HG02840 (cell line): ENCODE measurements around the gene OR2J2.
"Not testable (repeated sequence)": the region's sequence is repeated elsewhere in the genome, so short reads cannot be mapped to it uniquely, and the experiment has no call there.

Experiments
- ATAC-seq: cut with Tn5 transposase; IDR thresholded peaks from one replicate; pipeline ENCODE4 v1.9.1; 2021; ENCODE audit warnings: mild to moderate bottlenecking, moderate library complexity, moderate number of reproducible peaks; ENCODE audit not compliant: unreplicated experiment, low FRiP score

Gene OR2J2

GRCh38 chr6:29170607-29171006 is at the start of gene OR2J2:
Gene OR2J2, plus strand, starts transcription at chr6:29170907. Its CDS starts 2,729 bp downstream, at chr6:29173636.
- ATAC-seq: not testable (repeated sequence)

GRCh38 chr6:29129326-29130012 is 41.2 kb upstream of the OR2J2 start:
- no peak for ATAC-seq

GRCh38 chr6:29130644-29131043 is 40.1 kb upstream of the OR2J2 start:
- no peak for ATAC-seq

- ATAC-seq: no peak
Observed at GRCh38 chr6:29131691-29132090, 39.0 kb upstream of the OR2J2 start.

GRCh38 chr6:29137724-29138123 is 33.0 kb upstream of the OR2J2 start:
- no peak for ATAC-seq

GRCh38 chr6:29141606-29142005 is 29.1 kb upstream of the OR2J2 start:
- no peak for ATAC-seq

GRCh38 chr6:29142309-29142708 is 28.4 kb upstream of the OR2J2 start:
- no peak for ATAC-seq

GRCh38 chr6:29146179-29146578 is 24.5 kb upstream of the OR2J2 start:
- ATAC-seq: no peak

GRCh38 chr6:29147074-29147473 is 23.6 kb upstream of the OR2J2 start:
- no peak for ATAC-seq

- ATAC-seq: not testable (repeated sequence)
Observed at GRCh38 chr6:29149444-29149843, 21.3 kb upstream of the OR2J2 start.

- no peak for ATAC-seq
Observed at GRCh38 chr6:29153083-29153482, 17.6 kb upstream of the OR2J2 start.

- ATAC-seq: not testable (repeated sequence)
Observed at GRCh38 chr6:29155182-29155581, 15.5 kb upstream of the OR2J2 start.

- not testable (repeated sequence) for ATAC-seq
Observed at GRCh38 chr6:29159922-29160321, 10.8 kb upstream of the OR2J2 start.

GRCh38 chr6:29165571-29165970 is 5.1 kb upstream of the OR2J2 start:
- ATAC-seq: not testable (repeated sequence)

- ATAC-seq: no peak
Observed at GRCh38 chr6:29171736-29172135, 1.0 kb downstream of the OR2J2 start.

- no peak for ATAC-seq
Observed at GRCh38 chr6:29183594-29183993, 12.9 kb downstream of the OR2J2 start.

- not testable (repeated sequence) for ATAC-seq
Observed at GRCh38 chr6:29188659-29189058, 18.0 kb downstream of the OR2J2 start.

GRCh38 chr6:29200767-29201662 is 30.3 kb downstream of the OR2J2 start:
- ATAC-seq: no peak

GRCh38 chr6:29201966-29202365 is 31.3 kb downstream of the OR2J2 start:
- ATAC-seq: no peak

GRCh38 chr6:29211488-29211887 is 40.8 kb downstream of the OR2J2 start:
- no peak for ATAC-seq

GRCh38 chr6:29216528-29216927 is 45.8 kb downstream of the OR2J2 start:
- no peak for ATAC-seq

GRCh38 chr6:29217242-29217641 is 46.5 kb downstream of the OR2J2 start:
- not testable (repeated sequence) for ATAC-seq
